Measurements from ENCODE around the gene CTDNEP1.

GRCh38 chr17:7243453-7243729 lies 8.1 kb downstream of the CTDNEP1 start:
- no peak for TF ChIP-seq POLR2A (IDR thresholded peaks at IDR 0.05)
- no peak for TF ChIP-seq CTCF (IDR thresholded peaks at IDR 0.05 in 4 of 5, conservative IDR thresholded peaks at IDR 0.05 in 1 of 5)
